ENCODE results near the gene MRC1.

Gene MRC1

DNA sequence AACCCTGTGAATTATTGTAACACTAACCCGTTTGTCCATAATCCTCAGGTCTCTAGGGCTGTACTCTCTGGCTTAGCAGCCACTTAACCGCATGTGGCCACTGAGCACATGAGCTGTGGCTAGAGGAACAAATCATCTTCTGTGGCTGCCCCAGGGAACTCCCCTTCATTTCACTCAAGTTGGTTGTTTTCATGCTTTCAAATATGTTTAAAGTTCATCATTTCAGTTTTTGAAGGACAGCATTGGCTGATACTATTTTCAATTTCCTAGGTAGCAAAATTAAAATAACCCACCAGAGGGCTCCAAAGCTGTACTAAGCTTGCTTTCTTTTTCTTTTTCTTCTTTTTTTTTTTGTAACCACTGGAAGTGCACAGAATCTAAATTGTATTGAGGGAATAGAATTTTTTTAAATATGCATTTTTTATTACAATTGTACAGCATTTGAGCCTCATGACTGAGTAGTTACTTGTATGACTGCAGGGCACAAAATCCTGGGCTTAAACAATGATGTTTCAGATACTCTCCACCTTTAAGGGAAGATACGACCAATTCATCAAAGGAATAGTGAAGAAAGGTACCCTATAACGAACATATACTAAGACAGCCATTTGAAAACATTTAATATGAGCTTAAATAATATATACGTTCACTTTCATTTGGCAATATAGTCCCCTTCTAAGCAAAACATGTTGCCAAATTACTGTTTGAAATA is 38.6 kb downstream of the MRC1 start:
- no peak for DNase-seq (ENCODE audit: low read depth in 2 of 2)

DNA sequence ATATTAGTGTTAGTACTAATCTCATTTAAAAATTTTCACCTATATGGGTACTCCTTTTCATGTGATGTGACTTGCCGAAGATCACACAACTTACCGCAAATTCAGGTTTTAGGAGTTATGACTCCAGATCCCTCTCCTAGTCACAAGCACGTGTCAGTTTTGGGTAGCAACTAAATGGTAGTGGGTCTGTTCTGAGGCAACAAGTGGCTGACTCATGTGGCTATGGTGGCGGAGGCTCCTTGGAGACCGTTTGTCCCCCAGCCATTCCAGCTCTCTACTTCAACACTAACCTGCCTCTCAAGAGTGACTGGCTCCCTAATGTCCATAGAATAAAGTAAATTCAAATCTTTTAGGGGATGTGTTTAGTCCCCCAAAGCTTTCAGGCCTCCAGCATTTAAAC is 39.5 kb downstream of the MRC1 start:
- DNase-seq (ENCODE audit: low read depth in 2 of 2) = no peak

DNA sequence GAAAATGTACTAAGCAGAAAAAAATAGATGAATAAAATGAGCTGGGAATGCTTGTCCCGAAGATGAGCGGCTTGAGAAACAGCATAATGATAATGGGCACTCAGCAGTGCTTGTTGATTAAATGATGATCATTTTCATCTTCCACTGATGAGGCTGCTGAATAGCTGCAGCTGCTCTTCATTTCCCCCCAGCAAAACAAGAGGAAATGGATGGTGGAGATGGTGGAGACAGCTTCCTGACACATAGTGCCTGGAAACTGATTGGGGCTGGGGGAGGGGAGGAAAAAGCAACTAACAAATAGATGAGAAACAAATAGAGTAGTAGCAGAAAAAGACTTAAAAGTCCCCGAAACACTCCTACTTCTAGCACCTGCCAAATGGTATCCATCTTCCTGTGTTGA is 41.4 kb downstream of the MRC1 start:
- DNase-seq (ENCODE audit: low read depth in 2 of 2) = no peak

DNA sequence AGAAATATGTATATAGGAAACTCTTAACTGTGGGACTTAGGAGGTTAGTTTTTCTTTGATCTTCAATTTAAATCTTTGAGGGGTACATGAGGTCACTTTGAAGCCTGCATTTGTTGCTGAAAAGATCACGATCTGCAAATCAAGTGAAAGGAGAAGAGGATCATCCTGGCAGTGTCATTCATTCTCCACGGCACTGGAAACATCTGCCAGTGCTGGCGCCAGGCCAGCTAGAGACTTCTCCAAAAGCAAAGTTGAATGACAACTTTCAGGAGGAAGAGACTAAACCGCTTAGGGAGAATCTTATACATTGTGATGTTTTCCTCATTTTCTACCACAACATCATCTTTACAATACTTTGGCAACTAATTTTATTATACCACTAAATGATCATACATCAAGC is 42.5 kb downstream of the MRC1 start:
- DNase-seq (ENCODE audit: low read depth in 2 of 2) = no peak

DNA sequence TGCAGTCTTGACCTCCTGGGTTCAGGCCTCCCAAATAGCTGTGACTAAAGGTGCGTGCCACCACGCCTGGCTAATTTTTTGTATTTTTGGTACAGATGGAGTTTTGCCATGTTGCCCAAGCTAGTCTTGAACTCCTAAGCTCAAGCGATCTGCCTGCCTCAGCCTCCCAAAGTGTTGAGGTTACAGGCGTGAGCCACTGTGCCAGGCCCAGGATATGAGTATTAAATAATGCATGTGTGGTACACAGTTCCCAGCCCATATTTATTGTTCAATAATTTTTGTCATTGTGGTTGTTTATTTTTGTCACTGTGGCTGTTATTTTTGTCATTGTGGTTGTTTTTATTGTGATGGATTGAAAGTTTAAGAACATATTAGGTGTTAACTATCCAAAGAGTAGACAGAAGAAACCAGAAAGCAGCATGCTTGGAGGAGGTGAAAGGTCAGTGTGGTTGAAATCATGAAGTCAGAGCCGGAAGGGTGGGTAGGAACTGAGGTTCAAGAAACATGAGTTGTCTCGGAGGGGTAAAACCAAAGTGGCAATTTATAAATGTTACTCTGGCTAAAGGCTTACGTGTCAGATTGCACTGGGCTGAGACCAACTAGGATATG is 45.0 kb downstream of the MRC1 start:
- DNase-seq (ENCODE audit: low read depth in 2 of 2) = no peak

DNA sequence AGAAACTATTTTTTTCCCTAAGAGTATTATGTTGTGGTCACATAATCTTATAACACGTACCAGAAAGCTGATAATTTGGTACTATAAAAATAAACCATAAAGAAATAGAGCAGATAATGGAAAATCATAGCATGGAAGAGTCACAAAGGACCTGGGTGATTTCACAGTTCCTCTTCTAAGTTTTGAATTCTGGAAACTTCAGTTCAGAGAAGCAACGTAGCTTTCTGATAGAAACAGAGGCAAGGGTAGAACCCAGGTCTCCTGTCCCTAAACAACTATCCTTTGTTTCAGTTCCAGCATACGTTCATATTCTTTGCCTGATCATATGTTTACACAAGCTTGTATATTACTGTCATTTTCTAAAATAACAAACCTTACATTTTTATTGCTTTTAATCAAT is 47.9 kb downstream of the MRC1 start:
- DNase-seq (ENCODE audit: low read depth in 2 of 2) = no peak

DNA sequence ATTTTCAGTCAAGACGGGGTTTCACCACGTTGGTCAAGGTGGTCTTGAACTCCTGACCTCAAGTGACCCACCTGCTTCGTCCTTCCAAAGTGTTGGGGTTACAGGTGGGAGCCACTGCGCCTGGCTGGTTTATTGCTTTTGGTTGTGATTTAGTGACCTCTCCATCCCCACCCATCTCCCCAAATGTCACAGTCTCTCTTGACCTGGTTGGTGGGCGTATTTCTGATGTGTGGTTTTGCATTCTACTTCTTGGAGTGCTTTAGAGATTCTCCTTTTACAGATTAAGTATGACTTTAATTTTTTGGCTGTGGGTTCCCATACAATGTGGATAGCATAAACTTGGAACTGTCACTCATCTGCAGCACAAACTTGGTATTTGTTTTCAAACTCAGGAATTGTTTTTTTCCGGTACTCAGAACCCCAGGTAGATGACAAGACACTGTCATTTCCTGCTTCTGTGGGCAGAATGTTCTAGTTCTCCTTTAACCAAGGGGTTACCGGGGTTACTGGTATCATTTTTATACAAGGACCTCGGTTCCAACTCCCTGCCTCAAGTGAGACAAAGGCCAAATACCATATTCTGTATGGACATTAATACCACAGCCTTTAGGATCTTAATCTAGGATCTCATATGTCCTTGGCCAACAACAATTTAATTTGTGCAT is 50.5 kb downstream of the MRC1 start:
- no peak for DNase-seq (ENCODE audit: low read depth in 2 of 2)

DNA sequence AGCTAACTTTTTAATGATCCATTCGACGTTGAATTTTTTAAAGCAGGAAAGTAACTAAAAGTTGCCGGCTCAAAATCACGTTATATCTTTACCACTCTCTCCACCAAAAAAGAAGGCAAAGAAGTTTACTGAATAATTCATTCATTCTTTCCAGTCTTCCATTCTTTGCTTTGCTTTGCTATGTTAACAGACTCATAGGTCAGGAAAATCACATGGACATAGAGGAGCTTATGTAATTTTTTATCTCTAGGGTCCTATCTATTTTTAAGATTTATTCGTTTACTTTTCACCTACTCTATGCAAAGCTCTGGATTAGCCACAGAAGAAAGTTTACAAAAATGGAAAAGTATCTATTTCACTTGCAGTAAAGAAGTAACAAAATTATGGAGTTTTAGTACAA is 52.6 kb downstream of the MRC1 start:
- DNase-seq (ENCODE audit: low read depth in 2 of 2) = no peak

DNA sequence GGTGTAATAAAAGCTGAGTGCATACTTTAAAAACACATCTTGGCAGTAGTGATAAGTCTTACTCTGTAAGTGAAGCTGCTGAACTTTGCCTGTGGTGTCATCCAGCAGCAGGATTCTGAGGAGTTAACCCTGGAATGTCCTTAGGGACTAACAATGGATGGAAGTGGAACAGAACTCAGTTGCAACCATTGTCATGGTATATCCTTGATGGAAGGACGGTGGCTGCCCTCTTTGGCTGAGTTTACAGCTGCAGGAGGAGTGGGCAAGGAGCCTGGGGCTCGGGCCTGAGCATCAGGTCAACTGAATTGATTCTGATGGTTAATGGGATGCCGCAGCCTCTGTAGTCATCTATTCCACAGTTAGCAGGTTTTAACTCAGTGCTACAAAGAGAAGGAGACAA is 56.2 kb downstream of the MRC1 start:
- no peak for DNase-seq (ENCODE audit: low read depth in 2 of 2)

DNA sequence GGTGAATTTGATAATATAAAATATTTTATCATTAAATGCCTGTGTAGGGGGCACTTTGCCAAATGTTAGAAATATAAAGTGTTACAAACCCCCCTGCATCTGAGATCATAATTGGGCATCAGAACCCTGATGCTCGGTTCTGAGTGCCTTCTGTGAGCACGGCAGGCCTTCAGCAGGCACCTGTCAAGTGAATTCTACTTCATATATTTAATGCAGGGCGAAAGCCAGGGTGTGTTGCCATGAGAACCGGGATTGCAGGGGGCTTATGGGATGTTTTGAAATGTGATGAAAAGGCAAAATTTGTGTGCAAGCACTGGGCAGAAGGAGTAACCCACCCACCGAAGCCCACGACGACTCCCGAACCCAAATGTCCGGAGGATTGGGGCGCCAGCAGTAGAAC is 57.2 kb downstream of the MRC1 start:
- no peak for DNase-seq (ENCODE audit: low read depth in 2 of 2)

DNA sequence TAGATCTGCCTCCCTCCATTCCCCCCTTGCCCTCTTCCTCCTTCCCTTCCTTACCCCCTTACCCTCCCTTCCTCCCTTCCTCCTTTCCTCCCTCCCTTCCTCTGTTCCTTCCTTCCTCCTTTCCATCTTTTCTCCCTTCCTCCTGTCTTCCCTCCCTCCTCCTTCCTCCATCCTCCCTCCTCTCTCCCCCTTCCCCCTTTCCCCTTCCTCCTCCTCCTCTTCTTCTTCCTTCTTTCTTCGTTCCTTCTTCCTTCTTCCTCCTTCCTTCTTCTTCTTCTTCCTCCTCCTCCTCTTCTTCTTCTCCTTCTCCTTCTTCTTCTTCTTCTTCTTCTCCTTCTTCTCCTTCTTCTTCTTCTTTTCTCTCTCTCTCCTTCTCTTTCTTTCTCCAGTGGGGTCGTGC is 57.9 kb downstream of the MRC1 start:
- no peak for DNase-seq (ENCODE audit: low read depth in 2 of 2)

DNA sequence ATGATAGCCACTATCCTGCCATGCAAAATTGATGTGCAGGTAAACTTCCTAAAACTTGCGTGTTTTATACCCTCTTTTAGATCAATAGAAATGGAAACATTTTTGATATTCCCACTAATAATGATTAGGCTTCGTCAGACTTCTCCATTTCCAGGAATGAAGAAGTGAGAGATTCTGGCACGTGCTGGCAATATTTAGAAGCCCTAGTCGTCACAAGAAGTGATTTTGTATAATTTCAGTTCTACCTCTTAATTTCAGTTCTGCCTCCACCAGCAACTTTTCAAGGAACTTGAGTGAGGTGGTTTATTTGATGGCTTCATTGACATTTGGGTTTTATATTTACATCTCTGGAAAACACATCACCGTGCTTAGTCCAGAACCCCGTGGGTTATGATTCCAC is 61.9 kb downstream of the MRC1 start:
- DNase-seq (ENCODE audit: low read depth in 2 of 2) = no peak

DNA sequence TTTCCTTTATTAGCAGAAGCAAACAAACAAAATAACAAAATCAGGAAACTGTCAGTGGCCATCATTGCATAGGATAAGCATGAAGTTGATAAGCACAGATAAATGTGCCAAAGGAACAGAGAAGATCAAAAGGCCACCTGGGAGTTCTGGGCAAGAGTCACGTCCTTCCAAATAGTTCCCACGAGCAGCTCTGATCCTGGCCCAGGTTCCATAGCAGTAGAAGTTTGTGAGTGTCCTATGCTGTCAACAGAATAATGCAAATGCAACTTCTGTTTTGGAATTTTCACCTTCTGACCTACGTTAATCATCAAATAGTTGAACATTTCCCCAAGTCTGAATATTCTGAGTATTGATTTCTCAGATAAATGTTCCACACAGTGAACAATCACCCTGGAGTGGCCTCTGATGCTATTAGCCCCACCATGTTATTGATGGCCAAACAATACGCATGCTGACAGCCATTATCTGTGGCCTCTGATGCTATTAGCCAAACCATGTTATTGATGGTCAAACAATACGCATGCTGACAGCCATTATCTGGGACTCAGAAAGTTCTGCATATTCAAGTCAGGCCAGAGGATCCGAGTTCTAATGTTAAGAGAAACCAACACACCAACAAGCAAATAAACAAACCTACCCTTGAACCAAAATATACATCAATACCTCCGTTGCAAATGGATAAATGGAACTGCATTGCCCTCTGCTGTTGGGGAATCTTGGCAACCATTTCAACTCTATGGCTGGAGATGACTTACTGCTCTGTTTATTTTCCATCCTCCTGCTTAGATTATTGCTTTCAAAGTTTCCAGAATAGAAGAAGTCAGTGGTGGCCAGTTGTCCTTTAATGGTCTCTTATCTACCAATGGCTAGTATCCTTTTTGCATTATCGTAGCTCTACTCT is 63.3 kb downstream of the MRC1 start:
- DNase-seq (ENCODE audit: low read depth in 2 of 2) = no peak

DNA sequence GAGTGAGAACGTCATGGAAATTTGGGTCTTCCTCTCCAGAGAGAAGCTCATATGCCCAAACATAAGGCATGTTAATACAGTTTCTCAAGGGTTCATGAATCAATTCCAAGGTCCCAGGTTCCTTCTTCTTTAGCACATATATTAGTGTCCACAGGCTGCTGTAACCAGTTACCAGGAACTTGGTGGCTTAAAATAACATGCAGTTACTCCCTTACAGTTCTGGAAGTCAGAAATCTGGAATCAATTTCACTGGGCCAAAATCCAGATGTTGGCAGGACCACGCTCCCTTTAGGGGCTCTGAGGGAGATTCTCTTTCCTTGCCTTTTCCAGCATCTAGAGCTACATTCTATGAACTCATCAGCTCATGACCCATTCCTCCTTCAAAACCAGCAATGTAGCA is 64.8 kb downstream of the MRC1 start:
- DNase-seq (ENCODE audit: low read depth in 2 of 2) = no peak

DNA sequence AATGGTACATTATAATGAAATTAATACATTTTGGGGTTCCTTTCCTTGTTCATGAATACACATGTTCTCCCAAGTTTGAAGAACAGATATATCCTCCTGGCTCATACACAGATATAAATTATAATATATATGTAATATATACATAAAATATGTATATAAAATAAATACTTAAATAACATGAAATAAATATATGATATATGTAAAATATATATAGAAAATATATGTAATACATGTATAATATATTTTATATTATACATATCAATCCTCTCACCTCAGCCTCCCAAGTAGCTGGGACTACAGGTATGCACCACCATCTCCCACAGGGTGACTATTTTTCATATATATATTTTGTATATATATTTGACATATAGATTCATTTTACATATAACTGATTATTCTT is 68.0 kb downstream of the MRC1 start:
- DNase-seq (ENCODE audit: low read depth in 2 of 2) = no peak

DNA sequence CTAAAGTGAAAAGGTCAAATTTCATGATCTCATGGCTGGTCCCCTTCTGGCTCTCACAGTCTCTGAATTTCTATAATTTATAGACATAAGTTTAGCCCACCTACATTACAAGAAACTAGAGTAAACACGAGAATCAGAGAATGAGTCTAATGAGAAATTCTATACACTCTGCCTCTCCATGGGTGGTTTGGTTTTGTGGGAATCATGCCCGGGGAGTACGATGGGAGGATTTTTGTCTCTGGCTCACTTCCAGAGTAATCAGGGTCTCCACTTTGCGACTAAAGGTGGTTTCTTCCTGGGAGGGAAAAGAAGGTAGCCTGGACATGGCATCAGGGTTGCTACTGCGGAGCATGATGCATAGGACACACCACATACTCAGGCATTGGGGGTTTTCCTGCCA is 69.7 kb downstream of the MRC1 start:
- DNase-seq (ENCODE audit: low read depth in 2 of 2) = no peak

DNA sequence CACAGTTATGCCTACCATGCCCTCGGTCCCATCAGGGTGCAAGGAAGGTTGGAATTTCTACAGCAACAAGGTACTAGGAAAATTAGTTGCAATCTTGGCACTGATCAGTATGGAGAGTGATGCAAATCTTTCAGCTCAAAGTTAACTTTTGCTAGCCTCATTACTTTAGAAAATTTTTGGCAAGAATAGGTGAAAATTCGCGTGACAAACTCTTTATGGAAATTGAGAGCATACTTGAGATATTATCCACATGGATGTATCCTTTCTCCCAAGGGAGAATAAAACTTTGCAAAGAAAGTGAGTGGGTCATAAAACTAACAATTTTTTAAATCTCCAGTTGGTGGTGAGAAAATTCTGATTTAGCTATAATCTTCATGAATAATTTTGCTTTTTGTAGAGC is 71.5 kb downstream of the MRC1 start:
- no peak for DNase-seq (ENCODE audit: low read depth in 2 of 2)

DNA sequence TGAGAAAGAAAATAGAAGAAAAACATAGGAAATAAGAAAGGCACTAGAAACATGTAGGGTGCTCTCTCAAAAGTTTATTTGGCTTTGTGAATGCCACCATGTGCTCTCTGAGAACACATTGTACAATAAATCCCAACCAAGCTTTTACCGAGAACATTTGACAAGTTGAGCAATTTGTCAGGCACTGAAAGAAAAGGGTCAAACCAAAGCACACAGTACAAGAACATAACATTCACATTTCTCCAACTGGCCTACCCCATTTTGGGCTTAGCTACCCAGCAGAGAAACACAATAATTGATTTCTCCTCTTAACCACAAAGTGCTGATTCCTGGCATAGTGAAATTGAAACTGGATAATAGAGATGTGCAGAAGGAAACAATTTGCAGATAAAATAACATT is 73.4 kb downstream of the MRC1 start:
- DNase-seq (ENCODE audit: low read depth in 2 of 2) = no peak

DNA sequence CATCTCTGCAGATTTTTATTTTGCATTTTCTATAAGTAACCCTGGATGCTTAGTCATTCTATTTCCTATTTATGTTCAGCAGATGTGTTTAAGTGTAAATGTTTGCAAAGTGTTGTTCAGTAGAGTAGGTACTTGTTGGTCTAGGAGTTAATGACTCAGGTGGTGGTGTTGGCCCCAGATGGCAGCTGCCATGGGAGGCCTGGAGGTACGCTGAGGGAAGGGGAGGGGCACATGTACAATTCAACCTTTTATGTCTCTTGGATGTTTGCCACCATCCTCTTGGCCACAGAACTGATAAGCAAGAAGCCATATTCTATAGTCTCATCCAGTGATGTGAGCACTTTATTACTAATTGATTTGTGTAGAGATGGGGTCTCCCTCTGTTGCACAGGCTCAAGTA is 74.5 kb downstream of the MRC1 start:
- DNase-seq (ENCODE audit: low read depth in 2 of 2) = no peak

DNA sequence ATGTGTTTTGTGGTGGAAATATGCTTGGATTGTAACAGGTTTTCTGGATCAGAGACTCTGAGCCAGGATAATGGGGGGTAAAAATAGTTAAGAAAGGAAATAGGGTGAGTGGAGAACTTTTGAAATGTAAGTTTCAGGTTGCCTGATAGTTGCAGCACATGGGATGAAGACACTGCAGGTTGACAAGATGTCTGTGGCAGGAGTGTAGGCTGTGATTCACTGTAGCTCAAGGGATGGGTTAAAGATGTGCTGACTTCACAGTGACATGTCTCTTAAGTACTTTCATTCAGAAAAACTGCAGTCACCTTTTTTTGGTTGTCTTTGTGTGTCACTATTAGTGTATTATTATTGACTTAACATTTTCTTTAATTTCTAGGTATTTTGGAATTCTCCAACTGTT is 79.0 kb downstream of the MRC1 start:
- no peak for DNase-seq (ENCODE audit: low read depth in 2 of 2)

DNA sequence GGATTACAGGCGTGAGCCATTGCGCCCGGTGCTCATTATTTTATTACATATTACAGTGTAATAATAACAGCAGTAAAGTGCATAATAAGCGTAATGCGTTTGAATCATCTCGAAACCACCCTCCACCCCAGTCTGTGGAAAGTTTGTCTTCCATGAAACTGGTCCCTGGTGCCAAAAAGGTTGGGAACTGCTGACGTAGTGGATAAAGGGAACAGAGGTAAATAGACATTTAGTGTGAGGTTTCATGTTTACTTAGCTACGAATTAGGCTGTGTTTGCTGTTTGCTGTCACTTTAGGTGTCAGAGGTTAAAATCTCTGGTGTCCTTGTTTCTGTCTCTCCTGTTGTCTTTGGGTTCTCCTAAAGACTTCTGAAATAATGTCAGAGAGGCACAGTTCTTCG is 82.3 kb downstream of the MRC1 start:
- no peak for DNase-seq (ENCODE audit: low read depth in 2 of 2)

DNA sequence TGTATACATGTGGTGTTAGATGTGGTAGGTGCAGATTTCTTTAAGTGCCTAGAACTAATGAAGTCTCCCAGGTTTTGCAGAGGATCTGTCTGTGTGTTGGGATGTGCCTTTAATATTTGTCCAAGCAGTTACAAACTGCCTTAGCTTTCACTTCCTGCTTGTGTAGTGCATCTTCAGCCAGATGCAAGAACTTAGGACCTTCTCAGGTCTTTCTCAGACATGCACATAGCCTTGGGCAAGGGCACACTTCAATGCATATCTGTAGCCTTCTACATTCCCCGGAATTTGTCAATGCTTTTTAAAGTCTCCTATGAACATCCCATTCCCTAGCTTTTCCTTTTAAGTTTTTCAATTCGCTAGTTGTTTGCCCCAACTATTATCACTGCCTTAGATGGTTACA is 95.4 kb downstream of the MRC1 start:
- DNase-seq (ENCODE audit: low read depth in 2 of 2) = no peak

DNA sequence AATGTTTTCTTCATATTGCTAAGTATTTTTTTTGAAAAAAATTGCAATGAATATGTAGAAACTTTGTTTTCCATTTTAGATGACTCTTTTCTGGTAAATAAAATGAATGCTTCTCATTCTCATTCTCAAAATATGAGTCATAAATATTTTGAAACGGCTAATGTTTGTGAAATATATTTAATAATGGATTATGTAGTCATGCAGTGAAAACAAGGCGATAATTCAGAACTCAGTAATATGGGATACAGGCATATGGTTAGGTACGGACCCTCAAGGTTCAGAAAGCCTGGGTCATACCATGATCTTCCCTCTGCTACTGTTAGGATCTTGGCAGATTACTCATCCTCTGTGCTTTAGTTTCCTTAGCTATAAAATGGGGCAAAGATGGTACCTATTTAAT is 96.3 kb downstream of the MRC1 start:
- DNase-seq (ENCODE audit: low read depth in 2 of 2) = no peak

Measured in stimulated activated CD8-positive, alpha-beta memory T cell treated with anti-CD3 and anti-CD28 coated beads, Interleukin-15, amount 100 ng/mL, for 4 hours (primary cell).